WTC11 (cell line): Measurements from ENCODE around the gene FAM76B.

ENCODE experiments used
- ETV6 ChIP-seq: sonication (generic); formaldehyde crosslinking; IDR thresholded peaks from 2 replicates; pipeline ENCODE4 v1.8.1; 2022; ENCODE audit warnings: mild to moderate bottlenecking, missing genetic modification reagents
- TF ChIP-seq, protein P1 (sequence below): fragments of 200-600 bp; IDR thresholded peaks from 2 replicates; pipeline ENCODE4 v1.8.0; 2022; ENCODE audit warnings: antibody characterized with exemption

DNA sequence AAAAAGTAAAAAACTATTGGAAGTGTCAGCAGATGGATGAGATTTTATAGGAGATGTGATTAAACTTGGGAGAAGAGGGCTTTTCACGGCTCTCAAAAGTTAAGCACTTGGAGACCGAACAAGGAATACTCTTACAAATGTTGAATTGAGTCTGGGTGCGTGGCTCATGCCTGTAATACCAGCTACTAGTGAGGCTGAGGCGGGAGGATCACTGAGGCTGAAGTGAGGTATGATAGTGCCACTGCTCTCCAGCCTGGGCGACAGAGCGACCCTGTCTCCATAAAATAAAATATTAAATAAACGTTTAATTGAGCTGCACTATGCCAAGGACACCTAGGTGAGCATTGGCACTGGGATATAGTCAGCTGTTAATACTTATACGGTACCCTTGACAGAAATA is 2.6 kb upstream of the FAM76B start:
- TF ChIP-seq ETV6: no peak
- TF ChIP-seq, protein P1, sequence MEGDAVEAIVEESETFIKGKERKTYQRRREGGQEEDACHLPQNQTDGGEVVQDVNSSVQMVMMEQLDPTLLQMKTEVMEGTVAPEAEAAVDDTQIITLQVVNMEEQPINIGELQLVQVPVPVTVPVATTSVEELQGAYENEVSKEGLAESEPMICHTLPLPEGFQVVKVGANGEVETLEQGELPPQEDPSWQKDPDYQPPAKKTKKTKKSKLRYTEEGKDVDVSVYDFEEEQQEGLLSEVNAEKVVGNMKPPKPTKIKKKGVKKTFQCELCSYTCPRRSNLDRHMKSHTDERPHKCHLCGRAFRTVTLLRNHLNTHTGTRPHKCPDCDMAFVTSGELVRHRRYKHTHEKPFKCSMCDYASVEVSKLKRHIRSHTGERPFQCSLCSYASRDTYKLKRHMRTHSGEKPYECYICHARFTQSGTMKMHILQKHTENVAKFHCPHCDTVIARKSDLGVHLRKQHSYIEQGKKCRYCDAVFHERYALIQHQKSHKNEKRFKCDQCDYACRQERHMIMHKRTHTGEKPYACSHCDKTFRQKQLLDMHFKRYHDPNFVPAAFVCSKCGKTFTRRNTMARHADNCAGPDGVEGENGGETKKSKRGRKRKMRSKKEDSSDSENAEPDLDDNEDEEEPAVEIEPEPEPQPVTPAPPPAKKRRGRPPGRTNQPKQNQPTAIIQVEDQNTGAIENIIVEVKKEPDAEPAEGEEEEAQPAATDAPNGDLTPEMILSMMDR: no peak
